GM20431 (cell line): Measurements from ENCODE around the gene FHIT.

ENCODE experiments used
- in situ Hi-C: fragments of 300-500 bp; cut with MseI, MboI; formaldehyde crosslinking; loops from one replicate; pipeline ENCODE4 v1.15.0; 2020; ENCODE audit warnings: low sequenced_read_pairs; ENCODE audit not compliant: unreplicated experiment

The FHIT gene

DNA sequence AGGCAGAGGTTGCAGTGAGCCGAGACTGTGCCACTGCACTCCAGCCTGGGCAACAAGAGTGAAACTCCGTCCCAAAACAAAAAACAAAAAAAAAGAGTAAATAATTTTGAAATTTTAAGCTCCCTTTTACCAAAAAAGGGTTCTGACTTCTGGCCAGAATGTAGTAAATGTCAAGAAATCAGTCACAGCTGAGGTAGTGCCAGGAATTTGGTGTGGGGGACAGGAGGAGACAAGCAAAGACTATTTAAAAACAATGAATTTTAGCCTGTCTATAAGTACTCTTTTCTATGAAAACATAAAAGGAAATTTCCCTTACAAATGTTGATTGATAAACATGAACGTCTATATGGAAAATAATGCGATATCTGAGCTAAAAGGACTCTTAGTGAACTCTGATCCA lies 363.7 kb downstream of the FHIT start:
- in situ Hi-C loops: no loop called here

DNA sequence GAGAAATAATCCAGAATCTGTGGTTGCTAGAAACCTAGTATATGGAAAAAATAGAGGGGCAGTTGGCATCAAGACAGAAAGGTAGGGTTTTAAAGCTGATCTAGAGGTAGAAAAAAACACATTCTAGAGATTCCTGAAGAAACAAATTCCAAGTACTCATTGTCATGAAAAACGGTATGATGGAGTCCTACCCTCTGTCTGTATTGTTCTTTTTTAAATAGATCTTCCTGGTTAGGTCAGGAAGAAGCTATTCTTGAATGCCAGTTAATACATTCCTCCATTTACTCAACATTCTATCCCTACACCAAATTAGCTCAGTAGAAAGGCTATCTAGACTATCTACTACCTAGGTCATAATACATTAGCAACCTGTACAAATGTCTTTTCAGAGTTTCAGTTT lies 364.7 kb downstream of the FHIT start:
- in situ Hi-C loops: no loop called here

DNA sequence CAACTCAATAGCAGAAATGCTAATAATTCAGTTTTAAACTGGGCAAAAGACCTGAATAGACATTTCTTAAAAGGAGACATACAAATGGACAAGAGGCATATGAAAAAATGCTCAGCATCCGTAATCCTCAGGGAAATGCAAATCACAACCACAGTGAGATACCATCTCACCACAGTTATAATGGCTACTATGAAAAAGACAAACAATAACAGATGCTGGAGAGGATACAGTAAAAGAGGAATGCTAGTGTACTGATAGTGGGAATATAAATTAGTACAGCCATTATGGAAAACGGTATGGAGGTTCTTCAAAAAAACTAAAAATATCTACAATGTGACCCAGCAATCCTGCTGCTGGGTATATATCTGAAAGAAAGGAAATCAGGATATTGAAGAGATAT lies 367.2 kb downstream of the FHIT start:
- in situ Hi-C loops: no loop called here

DNA sequence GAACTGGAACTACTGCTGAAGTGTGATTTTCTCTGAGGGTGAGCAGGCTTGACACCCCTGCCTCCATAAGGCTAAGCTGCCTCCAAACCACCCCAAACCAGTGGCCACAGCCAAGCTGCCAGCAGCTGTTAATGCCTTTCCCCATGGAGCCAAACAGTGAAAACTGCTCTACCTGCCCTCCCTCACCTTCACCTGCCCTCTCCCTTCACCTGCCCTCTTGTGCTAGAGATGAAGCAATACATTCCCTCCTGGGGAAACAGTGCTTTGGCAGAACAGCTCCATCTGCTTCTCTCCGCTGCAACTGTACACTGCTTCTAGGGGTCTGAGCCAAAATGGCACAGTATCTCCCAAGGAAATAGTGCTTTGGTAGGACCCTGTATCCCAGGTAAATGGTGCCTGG lies 374.1 kb downstream of the FHIT start:
- in situ Hi-C loops: no loop called here

DNA sequence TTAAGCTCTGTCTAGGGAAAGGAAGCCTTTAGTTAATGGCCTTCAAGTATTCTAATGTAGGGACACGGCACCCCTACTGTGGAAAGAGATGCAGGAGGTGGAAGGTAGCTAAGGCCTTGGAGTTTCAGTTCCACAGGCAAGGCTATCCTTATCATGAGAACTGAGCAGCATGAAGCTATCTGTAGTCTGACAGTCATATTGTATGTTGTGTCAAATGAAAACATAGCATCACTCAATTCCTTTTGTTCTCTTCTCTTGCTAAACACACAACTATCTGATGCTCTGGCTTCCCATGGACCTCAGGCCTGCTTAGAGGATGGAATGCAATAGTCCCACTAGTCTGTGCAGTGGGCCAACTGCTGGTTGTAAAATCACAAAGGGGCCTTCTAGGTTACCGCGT lies 380.9 kb downstream of the FHIT start:
- in situ Hi-C loops: no loop called here

DNA sequence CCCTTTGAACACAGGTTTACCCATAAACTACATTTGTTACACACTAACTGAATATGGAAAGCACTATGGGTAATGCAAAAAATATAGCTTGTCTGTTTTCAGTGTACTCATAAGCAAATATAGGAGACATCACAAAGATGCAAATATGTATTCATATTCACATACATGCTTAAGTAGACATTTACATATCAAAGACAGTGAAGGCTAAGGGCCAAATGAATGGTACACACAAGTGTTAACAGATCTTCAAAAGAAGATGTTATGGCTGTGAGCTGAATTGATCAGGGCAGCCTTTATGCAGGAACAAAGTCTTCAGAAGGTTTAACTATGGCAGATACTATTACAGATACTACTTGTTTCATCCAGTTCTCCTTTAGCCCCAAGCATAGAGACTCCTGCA lies 384.1 kb downstream of the FHIT start:
- in situ Hi-C loops: no loop called here

DNA sequence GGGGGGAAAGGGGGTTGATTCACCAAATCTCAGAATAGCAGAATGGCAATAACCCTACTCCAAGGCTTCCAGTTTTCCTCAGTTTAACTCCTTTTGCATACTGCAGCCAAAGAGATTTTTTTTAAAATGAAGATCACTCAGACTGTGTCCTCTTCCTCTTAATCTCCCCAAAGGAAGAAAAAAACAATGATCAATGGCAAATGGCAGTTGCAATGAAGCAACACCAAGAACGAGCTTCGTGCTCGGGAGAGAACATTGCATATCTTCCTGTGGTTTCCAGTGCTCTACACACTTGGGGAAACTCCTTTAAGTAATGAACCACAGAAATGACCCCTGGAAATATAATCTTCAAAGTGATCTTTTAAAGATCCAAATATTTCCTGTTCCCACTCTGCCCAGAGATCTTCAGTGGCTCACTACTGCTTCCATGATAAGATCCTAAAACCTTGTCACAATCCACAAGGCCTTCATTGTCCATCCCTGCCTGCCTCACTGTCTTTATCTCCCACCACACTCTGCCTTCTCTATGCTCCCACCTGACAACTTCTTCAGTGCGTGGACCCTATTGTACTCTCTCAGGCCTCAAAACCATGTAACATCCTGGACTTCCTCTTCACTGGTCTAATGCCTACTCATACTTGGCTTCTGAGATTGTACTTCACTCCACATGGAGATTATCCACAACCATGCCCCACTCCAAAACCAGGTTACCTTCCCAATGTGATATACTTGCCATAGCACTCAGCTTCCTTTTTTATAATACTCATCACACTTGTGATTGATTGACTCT lies 394.8 kb downstream of the FHIT start:
- in situ Hi-C loops: no loop called here

DNA sequence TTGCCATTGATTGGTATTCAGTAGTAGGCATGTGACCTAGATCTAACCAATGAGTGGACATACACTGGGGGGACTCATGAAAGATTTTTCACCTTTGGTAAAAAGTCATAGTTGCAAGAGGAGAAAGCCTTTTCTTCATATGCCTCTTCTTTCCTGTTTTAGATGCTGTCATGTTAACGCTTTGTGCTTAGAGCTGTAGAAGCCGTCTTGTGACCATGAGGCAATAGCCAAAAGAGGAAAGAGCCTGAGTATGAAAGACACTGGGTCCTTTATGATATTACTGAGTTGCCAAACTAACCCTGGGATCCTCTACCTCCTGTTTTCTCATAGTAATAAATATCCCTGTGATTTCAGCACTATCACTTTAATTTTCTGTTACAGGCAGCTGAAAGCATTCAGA lies 396.0 kb downstream of the FHIT start:
- in situ Hi-C loops: no loop called here

DNA sequence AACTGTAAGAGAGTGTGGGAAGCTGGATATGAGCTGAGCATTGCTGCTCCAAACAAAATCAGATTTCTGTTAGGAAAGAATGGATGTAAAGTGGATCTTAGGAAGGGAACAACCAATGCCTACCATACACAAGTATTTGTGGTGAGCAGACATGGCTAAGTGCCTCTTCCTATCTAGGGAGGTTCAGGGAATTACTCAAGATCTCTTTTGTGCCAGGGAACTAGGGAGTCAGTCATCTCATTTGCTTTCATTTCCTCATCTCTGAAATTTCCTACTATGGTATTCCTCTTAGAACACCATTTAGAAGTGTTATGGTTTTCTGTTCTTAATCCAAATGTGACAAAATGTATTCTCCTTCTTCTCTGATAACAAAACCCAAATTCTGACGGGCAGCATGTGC lies 396.5 kb downstream of the FHIT start:
- in situ Hi-C loops: no loop called here

DNA sequence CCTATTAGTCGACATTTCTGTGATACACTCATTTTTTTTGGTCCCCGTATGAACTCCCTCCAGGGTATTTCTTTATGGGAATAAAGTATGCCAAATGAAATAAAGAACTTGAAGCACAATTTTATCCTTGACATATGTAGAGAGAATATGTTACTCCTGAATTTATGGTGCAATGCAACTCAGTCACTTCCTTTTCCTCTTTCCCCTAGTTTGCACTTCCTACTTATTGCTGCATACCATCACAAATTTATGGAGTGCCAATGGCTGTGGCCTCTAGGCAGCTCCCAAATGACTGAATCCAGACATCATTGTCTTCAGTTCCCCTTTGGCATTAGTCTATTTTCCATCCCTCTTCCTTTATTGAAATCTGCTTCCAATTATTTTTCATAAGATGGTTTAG lies 403.5 kb downstream of the FHIT start:
- in situ Hi-C loops: no loop called here

DNA sequence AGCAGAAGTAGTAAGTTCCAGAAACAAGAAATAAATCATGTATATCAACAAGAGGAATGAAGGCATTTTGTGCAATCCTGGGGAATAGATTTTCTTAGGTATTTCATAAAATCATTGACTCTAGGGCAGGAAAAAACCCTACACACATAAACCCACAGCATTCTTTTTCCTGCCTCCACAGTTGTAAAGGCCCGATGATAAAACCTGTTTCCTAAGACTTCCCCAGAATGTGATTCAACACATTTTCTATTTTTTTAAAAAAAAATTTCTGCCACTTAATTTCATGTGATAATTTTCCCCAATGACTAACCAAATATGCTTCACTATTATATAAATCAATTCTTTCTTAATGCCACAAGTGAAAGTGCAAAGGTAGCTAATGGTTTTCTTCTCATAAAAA lies 407.0 kb downstream of the FHIT start:
- in situ Hi-C loops: no loop called here

DNA sequence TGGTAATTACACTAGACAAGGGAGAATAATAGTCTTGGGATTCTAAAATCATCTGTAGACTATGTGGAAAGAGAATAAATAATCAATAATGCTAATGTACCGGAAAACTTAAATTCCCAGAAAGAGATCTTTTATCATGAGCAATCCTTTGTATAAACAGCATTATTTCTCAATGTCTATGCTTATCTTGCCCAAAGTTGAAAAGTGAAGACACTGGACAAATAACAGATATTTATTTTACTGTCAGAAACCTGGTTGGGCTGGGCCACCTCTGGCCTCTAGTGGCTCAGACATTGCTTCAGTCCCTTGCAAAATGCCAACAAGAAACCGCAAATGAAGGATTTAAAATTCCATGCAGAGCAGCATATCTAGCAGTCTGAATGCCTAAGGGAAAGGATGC lies 409.9 kb downstream of the FHIT start:
- in situ Hi-C loops: no loop called here

DNA sequence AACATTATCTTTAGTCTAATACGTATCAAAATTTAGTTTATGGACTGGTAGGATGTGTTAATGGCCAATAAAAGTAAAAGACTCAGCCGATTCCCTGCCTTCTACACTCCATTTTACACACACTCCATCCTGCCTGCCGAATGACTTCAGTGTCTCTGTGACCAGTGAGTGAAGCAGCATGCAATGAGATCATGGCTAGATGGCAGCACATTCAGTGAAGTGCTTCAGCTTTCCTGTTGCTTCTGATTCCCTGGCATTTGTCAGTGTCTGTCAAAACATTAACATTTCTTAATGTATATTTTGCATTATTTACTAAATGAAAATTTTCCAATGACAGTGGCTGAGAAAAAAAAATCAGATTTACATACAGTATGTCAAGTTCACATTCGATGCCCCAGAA lies 412.0 kb downstream of the FHIT start:
- in situ Hi-C loops: no loop called here

DNA sequence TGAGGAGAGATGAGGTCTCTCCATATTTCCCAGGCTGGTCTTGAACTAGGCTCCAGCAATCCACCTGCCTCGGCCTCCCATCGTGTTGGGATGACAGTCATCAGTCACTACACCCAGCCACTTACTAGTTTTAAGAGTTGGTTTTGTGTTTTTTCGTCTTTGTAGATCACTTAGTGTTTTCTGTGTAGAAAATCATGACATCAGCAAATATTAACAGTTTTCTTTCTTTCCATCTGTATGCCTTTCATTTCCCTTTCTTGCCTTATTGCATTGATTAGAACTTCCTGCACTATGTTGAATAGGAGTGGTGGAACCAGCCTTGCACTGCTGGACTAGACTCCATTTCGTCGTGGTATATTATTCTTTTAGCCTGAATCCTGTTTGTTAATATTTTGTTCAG lies 415.5 kb downstream of the FHIT start:
- in situ Hi-C loops: no loop called here

DNA sequence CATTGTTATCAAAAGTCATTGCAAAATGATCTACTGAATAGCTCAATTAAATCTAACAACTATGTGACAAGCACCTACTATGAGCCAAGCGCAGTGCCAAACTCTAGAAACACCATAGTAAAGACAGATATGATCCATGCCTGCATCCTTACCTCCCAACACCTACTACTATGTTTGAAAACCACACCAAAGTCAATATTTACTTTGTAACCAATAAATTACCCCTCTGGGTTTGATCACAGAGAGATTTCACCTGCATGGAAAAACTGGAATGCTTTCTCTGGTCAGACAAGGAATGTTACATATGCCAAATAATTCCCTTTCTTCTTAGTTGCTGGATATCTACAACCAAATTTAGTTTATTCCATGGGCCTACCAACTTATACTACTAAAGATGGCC lies 422.2 kb downstream of the FHIT start:
- in situ Hi-C loops: no loop called here

DNA sequence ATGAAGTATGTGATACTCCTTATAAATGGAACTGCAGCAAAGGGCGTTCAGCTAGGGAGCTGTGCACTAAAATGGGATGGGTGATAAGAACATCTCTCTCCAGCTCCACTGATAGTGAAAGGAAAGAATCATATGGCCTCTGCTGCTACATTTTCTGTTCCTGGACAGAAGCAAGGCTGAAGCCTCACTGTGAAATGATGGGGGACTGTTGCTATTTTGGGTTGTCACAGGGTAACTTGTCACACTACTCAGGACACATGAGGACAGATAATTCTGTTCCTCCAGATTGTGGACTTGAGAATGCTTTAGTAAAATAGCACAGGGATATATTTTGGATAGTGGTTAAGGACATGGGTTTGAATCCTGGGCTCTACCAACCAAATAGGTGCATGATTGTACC lies 423.6 kb downstream of the FHIT start:
- in situ Hi-C loops: no loop called here

DNA sequence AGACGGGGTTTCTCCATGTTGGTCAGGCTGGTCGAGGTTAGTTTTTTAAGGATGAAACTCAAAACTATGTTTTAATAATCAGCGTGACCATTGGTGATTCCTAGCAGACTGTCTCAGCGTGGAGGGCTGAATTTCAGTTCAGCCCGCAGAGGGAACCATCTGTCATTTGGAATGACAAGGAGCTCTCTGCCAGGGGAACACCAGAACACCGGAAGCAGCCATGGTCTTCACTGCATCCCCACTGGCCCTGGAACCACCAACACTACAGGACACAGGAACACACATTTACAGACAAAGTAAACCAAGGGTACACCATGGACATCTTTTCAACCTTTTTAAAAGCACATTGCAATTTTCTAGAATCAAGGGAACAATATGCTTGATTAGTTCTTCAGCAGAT lies 424.7 kb downstream of the FHIT start:
- in situ Hi-C loops: no loop called here

DNA sequence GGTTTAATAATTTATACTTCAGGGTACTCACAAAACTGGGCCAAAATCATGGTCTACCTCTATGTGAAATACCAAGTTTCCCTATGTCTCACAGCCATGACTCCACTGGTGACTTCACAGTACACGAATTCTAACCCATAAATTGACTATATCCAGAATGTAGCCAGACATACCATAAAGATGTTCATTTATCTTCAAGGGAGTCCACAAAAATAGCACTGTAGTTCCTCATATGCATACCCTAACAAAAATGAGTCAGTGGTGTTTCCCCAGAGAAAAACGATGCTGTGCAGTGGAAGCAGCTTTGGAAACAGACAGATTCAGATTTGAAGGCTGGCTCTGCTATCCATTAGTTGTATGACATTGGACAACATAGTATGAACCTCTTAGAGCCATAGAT lies 438.8 kb downstream of the FHIT start:
- in situ Hi-C loops: no loop called here

DNA sequence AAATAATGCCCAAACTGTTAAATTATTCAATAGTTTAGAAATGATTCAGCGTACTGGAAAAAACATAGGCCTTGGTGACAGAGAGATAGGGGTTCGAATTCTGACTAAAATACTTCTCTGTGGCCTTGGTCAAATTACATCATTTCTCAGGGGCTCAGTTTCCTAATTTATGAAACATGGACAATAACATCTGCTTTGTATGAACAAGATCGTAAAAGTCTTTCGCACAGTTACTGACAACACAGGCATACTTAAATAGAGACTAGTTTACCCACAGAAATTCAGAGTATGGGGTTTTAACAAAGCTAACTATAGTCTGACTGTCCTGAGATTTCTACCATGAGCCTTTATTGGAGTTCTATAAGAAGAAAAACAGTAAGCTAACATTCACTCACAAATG lies 440.4 kb downstream of the FHIT start:
- in situ Hi-C loops: no loop called here

DNA sequence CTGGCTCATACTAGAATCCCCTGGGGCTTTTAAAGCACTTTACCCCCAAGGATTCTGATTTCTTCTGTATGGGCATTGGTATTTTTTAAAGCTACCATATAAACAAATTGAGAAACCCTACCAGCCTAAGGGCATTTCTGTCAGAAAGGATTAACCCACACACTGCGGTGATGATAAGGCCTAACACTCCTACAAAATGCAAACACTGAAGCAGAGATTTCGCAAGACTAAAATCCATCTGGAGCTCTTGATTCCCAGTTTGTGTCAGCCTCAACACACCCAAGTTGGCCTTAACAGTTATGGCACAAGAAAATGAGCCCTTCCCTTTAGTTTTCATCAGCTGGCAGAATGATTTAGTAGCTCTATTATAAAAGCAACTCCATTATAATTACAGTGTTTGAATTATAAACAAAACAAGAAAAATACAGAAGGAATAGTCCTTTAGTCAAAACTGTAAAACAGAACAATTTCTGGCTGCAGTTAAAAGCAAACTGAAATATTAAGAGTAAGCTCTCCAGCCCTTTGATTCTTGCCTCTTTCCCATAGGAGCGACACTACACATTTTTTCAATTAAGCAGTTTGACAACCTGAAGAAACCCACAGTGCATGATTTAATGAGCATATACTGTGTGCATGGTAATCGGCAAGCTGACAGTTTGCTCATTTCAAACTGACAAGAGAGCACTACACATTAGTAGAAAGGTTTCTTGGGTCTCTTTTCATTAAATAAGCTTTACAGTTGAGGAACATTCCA lies 441.2 kb downstream of the FHIT start:
- in situ Hi-C loops: no loop called here

DNA sequence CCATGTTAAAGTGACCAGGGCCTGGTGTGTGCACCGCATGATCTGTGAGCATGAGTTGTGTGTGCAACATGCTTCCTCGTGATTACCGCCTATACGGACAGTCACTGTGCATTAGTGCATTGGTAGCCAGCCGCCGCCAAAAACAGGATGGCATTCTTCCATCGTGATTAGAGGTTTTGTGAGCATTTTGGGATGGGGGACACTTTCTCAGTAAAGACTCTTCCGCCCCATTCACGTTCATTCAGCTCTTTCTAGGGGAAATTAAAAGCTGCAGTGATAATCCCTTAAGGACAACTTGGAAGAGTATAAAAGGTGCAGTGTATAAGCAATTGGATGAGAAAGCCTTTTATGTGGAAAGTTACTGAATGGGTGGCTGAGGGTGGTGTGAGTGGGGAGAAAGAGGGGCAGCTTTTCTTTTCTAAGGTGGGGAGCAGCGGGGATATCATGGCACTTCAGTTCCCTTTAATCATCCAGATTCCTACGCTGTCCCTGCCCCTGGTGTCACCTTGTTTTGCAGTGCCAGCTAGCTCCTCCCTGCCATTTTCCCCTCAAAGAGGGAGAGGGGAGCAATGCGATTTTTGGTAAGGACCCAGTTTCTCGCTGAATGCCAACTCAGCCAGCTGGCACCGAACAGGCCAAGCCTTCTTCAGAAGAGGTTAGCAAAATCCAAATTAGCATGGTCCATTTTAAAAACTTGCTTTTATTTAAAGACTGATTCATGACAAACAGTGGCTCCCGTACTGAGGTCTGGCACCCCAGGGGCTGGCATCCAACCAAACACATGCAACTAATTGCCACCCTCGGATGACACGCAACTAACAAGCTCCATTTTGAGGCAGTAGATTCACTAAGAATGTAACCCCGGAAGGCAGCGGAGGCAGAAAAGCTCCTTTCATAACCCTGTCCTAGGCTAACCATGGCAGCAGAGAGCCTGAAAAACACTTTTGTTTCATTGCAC lies 447.8 kb downstream of the FHIT start:
- in situ Hi-C loops: no loop called here
